Stromal cell of bone marrow (primary cell): ENCODE measurements around the gene ZSWIM6.

Source experiments
- DNase-seq: peaks from one replicate; pipeline ENCODE4 v3.0.0-alpha.2; 2012; ENCODE audit warnings: low read depth

The ZSWIM6 gene

GRCh38 chr5:61447780-61448495 lies 115.9 kb downstream of the ZSWIM6 start:
- no peak for DNase-seq

DNA sequence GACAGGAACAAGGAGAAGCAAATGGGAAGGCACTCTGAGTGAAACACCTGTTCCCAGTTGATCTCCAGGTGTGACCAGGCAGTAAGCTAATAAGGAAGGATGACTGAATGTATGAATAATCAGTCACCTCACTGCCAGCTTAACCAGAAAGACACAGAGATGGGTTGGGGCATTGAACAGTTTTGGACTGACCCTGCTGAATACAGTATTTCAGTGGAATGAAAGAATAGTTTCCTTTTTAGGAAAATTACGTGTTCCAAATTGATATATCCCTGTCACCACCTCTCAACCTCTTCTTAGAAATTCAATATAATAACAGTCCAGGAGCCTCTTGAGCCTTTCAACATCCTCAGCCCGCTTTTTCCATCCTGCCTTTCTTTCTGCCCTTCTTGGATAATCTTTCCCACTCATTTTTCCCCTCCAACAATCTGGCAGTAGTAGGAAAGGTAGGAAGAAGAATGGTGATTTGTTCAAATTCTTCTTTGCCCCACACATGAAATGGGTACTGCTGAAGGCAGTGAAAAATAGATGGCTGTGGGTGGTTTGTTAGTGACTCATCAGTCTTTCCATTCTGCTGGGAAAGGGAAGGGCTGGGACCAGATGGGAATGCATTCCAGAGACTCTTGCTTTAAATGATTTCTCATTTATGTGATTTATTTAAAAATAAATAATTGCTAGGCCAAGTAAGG lies 117.9 kb downstream of the ZSWIM6 start:
- DNase-seq = peak; percentile 81

GRCh38 chr5:61450493-61451279 lies 118.6 kb downstream of the ZSWIM6 start:
- peak; percentile 68 for DNase-seq

DNA sequence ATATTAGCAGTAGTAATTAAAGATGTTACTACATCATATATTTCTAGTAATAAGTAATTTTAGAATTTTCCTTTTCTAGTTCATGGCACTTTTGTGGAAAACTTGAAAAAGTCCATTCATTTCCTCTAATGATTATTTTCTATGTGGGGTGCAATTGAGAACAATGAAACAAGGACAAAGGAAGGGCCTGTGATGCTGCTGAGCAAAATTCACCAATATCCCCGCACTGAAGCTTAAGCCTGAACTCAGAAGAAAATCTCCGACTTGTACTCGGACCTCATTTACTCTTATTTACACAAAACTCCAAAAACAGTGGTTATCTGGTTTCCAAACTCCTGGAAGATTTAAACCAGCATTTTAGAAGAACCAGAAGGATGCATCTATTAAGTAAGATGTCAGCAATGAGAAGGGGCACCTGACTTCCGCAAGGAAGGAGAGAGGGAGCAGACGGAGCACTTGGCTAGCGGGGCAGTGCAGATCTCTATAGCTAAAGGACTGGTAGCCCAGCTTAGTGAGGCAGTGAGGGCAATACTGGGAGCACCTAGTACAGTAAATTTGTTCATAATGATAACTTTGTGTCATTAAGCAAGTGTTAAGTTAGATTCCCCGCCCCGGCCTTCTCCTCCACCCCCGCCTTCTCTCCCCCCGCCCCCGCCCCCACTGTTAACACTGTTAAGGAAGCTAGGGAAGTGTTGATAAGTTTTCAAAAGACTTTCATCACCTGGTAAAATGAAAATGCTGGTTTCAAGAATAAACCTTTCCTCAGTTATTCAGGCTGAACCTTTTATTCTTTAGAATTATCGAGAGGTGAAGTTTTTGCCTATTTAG lies 123.3 kb downstream of the ZSWIM6 start:
- no peak for DNase-seq

- DNase-seq = no peak
Measured at GRCh38 chr5:61460471-61460870, 128.4 kb downstream of the ZSWIM6 start.

GRCh38 chr5:61461417-61461816 lies 129.4 kb downstream of the ZSWIM6 start:
- DNase-seq = no peak

GRCh38 chr5:61461926-61462325 lies 129.9 kb downstream of the ZSWIM6 start:
- no peak for DNase-seq

GRCh38 chr5:61463596-61463995 lies 131.5 kb downstream of the ZSWIM6 start:
- DNase-seq = no peak

DNA sequence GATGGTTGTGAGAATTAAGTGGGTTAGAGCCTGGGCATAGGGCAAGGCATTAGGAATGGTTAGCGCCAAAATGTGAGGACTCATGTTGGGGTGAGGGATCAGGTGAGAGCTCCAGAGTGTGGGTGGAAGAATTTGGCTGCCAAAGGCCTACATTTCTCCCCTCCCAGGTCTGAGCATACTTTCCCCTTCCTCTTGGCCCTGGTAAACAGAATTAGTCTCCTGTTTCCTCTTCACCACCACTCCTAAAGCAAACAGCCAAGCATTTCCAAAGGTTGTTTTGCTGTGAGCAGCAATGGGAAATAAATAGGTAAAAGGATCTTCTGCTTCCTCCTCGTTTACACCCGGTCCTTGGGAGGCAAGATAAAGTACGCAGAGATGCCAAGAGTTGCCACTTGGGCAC lies 132.5 kb downstream of the ZSWIM6 start:
- DNase-seq = no peak

- no peak for DNase-seq
Measured at GRCh38 chr5:61465066-61465465, 133.0 kb downstream of the ZSWIM6 start.

DNA sequence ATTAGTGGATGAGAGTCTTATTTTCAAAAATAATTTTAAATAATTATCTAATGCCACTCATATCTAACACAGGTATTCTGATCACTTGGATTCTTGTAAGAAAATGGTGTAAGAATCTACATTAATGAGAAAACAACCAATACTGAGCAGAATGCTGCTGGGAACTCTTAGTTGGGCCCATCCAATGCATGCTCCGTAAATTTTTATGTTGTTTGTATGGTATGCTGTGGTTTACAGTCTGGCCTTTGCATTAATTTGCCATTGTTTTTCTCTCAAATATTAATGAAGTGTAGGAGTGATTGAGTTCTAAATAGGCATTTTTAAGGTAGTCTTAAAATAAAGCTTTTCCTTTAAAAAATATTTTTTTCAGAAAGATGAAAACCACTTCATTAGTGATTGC lies 133.4 kb downstream of the ZSWIM6 start:
- DNase-seq = no peak

DNA sequence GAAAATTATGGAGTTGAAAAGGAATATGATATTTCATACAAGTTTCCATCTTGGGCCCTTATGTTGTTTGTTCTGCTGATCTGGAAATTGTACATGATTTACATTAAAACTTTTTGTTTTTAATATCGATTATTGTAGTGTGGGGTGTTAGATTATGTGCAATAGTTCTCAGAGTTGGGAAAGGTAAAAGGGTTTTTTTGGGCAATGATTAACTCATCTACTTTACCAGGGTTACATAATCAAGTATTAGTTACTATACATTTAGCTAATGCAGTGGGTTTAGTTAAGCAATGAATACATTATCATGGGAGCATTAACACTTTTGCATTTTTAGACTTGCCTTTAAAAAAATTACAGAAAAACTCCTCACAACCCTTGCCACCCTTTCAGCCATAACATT lies 134.0 kb downstream of the ZSWIM6 start:
- DNase-seq = no peak

DNA sequence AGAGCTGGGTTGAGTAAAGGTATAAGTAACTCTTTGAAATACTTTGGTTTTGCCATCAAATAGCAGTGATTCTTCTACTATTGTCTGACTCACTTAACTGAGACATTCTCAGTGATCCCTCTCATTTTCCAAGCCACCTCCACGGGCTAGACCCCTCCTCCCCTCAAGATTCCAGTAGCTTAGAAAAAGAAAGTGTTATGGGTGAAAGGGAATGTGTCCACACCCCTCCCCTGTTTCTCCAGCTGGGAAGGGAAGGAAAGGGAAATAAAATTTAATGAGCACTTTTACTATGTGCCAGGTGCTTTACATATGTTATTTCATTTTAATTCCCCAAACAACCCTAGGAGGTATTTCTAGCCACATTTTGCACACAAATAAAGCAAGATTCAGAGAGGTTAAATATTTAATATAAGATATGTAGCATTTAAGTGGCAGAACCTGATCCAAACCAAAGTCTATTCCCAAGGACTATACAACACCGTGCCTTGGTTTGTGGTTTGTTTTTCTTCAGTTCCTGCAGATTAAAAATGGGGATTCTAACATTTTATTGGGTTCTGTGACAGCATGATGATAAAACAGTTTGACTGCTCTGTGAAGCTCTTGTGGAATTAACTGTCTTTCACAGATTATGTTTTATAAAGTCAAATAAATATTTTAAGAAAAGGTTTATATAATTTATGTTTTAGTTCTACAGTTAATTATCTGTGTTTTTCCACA lies 135.9 kb downstream of the ZSWIM6 start:
- no peak for DNase-seq

DNA sequence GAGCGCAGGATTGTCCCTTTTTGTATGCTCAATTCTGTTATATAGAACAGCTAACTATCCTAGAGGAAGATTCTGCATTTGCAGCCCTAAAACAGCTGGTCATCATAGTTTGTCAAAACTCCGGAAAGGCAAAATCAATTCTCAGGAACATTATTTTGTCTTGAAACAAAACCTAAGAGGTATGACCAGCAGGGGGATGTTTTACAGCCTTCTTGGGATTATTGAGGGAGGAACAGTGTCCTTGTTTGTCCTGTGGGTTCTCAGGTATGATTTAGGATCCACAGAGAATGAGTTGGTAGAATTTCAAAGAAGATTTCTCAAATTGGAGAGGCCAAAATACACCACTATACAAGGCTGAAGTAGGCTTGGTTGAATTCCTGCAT lies 136.4 kb downstream of the ZSWIM6 start:
- no peak for DNase-seq

GRCh38 chr5:61471352-61471751 lies 139.3 kb downstream of the ZSWIM6 start:
- DNase-seq = no peak

- DNase-seq = no peak
Measured at GRCh38 chr5:61472172-61472958, 140.3 kb downstream of the ZSWIM6 start.

DNA sequence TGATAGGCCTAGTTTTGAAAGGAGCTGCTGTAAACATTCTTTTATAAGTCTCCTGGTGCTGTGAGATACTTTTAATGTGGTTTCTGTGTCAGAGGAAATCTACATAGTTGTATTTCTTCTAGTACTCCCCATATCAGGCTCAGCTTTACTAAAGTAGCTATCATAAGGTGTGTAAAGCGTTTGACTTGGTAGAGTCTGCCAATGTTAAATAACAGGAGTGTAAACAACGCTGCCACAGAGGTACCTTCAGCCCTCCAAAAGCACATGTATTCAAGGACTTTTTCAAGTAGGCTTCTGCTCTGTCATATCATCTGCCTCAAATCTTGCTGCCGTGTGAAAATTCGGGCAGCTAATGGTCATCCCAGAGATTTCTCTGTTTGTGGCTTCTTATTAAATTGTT lies 142.7 kb downstream of the ZSWIM6 start:
- DNase-seq = no peak

- no peak for DNase-seq
Measured at GRCh38 chr5:61477788-61478187, 145.7 kb downstream of the ZSWIM6 start.

DNA sequence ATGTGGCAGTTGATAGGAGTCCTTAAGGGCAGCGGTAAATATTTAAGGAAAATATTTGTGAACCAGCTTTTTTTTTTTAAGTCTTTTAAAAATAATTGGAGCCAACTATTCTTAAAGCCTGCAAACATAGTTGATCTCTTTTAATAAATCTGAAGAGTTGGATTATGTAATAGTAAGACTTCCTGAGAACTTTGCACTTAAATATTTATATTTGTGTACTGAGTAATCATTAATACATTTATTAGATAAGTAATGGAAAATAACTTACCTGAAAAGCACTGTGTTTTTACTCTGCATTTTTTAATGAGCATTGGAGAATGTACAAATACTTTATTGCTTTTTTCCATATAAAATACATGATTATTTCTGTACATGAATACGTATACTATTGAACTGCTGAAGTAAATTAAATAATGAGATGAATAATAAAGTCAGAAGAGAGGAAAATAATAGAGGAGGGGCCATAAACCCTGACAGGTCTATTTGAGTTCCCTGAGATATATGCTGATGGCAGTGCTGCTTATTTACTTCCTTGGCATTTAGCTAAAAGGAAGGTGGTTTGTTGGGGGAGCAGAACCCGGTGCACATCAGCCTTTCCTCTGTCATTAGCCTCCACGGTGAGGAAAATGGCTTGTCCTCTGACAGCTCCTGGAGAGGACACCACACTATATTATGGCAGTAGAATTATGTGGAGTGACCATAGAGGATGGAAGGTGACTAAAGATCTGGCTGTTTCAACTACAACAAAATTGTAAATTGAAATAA lies 148.0 kb downstream of the ZSWIM6 start:
- DNase-seq = no peak

- DNase-seq = no peak
Measured at GRCh38 chr5:61482980-61483379, 150.9 kb downstream of the ZSWIM6 start.
